ENCODE measurements around the gene MECP2. TPM values are rescaled to one million over a fixed set of nuclear protein-coding genes. Genes with fewer than 3 reads are reported as not detected.

Gene MECP2
- total RNA-seq, 2 donors from 2014 or later: 34.4 to 35.3 TPM

- peaks cover 4% of the 10 kb centered on the region for H3K9me3 ChIP-seq (ENCODE audit: control insufficient read depth, low read length)
- no peak overlapping the region for H3K27ac ChIP-seq (ENCODE audit: low read depth, low read length)
- H3K9me3 Mint-ChIP-seq: peaks cover 71% of the 10 kb centered on the region
- no peaks in the 10 kb centered on the region for H3K27me3 ChIP-seq (ENCODE audit: control insufficient read depth, insufficient read depth, low read length, poor library complexity, severe bottlenecking)
- H3K27me3 Mint-ChIP-seq (ENCODE audit: insufficient read depth): no peaks in the 10 kb centered on the region
- no peak for DNase-seq
- 72 to 89% methylated on average over 6 to 19 of the region's 19 CpGs for WGBS, 2 experiments (ENCODE audit: insufficient coverage in 1 of 2, insufficient read length in 1 of 2)
- H3K4me1 Mint-ChIP-seq: no peaks in the 10 kb centered on the region
- no peak overlapping the region for H3K27ac Mint-ChIP-seq
- no peaks in the 10 kb centered on the region for H3K36me3 ChIP-seq (ENCODE audit: control insufficient read depth, insufficient read depth, low read length)
- no peaks in the 10 kb centered on the region for H3K4me1 ChIP-seq (ENCODE audit: control insufficient read depth, insufficient read depth, low read length)
- no peak overlapping the region for H3K4me3 Mint-ChIP-seq
- no peak for TF ChIP-seq CTCF (conservative IDR thresholded peaks at IDR 0.05)
- no peaks in the 10 kb centered on the region for H3K36me3 Mint-ChIP-seq (ENCODE audit: low read depth)
- no peak overlapping the region for H3K4me3 ChIP-seq (ENCODE audit: low read length)
- H3K9ac ChIP-seq (ENCODE audit: extremely low read depth, low read length, poor library complexity, severe bottlenecking): no peak overlapping the region
Measured at GRCh38 chrX:154116426-154117211, 19.1 kb upstream of the MECP2 start.

GRCh38 chrX:154115750-154116149, 18.2 kb upstream of the MECP2 start:
- Mint-ChIP-seq H3K4me3 (no peak overlapping the region), H3K4me1 (no peaks in the 10 kb centered on the region), H3K27me3 (ENCODE audit: insufficient read depth) (no peaks in the 10 kb centered on the region), H3K9me3 (peaks cover 69% of the 10 kb centered on the region), H3K27ac (no peak overlapping the region), H3K36me3 (ENCODE audit: low read depth) (no peaks in the 10 kb centered on the region)
- WGBS, 2 experiments (ENCODE audit: insufficient coverage in 1 of 2, insufficient read length in 1 of 2): 98% methylated on average over 4 of the region's 5 CpGs; no CpG with 5 or more reads in 1 of the 2 experiments
- H3K36me3 ChIP-seq (ENCODE audit: control insufficient read depth, insufficient read depth, low read length): no peaks in the 10 kb centered on the region
- no peaks in the 10 kb centered on the region for H3K27me3 ChIP-seq (ENCODE audit: control insufficient read depth, insufficient read depth, low read length, poor library complexity, severe bottlenecking)
- no peaks in the 10 kb centered on the region for H3K4me1 ChIP-seq (ENCODE audit: control insufficient read depth, insufficient read depth, low read length)
- TF ChIP-seq CTCF (conservative IDR thresholded peaks at IDR 0.05): no peak
- peaks cover 4% of the 10 kb centered on the region for H3K9me3 ChIP-seq (ENCODE audit: control insufficient read depth, low read length)
- no peak for DNase-seq
- no peak overlapping the region for H3K4me3 ChIP-seq (ENCODE audit: low read length)
- no peak overlapping the region for H3K9ac ChIP-seq (ENCODE audit: extremely low read depth, low read length, poor library complexity, severe bottlenecking)
- H3K27ac ChIP-seq (ENCODE audit: low read depth, low read length): no peak overlapping the region

- H3K27ac Mint-ChIP-seq: no peak overlapping the region
- H3K36me3 ChIP-seq (ENCODE audit: control insufficient read depth, insufficient read depth, low read length): no peaks in the 10 kb centered on the region
- H3K36me3 Mint-ChIP-seq (ENCODE audit: low read depth): no peaks in the 10 kb centered on the region
- no peaks in the 10 kb centered on the region for H3K4me1 ChIP-seq (ENCODE audit: control insufficient read depth, insufficient read depth, low read length)
- H3K9me3 ChIP-seq (ENCODE audit: control insufficient read depth, low read length): peaks cover 4% of the 10 kb centered on the region
- no peak for DNase-seq
- peaks cover 67% of the 10 kb centered on the region for H3K9me3 Mint-ChIP-seq
- no peak for TF ChIP-seq CTCF (conservative IDR thresholded peaks at IDR 0.05)
- H3K4me3 Mint-ChIP-seq: no peak overlapping the region
- no peaks in the 10 kb centered on the region for H3K27me3 Mint-ChIP-seq (ENCODE audit: insufficient read depth)
- H3K27me3 ChIP-seq (ENCODE audit: control insufficient read depth, insufficient read depth, low read length, poor library complexity, severe bottlenecking): no peaks in the 10 kb centered on the region
- H3K27ac ChIP-seq (ENCODE audit: low read depth, low read length): no peak overlapping the region
- H3K4me3 ChIP-seq (ENCODE audit: low read length): no peak overlapping the region
- 92 to 93% methylated on average over 3 to 10 of the region's 10 CpGs for WGBS, 2 experiments (ENCODE audit: insufficient coverage in 1 of 2, insufficient read length in 1 of 2)
- no peak overlapping the region for H3K9ac ChIP-seq (ENCODE audit: extremely low read depth, low read length, poor library complexity, severe bottlenecking)
- no peaks in the 10 kb centered on the region for H3K4me1 Mint-ChIP-seq
Measured at GRCh38 chrX:154115071-154115470, 17.6 kb upstream of the MECP2 start.

Data from endodermal cell (in vitro differentiated cells).